ENCODE data around the gene ZNF570.

ZNF570 gene

DNA sequence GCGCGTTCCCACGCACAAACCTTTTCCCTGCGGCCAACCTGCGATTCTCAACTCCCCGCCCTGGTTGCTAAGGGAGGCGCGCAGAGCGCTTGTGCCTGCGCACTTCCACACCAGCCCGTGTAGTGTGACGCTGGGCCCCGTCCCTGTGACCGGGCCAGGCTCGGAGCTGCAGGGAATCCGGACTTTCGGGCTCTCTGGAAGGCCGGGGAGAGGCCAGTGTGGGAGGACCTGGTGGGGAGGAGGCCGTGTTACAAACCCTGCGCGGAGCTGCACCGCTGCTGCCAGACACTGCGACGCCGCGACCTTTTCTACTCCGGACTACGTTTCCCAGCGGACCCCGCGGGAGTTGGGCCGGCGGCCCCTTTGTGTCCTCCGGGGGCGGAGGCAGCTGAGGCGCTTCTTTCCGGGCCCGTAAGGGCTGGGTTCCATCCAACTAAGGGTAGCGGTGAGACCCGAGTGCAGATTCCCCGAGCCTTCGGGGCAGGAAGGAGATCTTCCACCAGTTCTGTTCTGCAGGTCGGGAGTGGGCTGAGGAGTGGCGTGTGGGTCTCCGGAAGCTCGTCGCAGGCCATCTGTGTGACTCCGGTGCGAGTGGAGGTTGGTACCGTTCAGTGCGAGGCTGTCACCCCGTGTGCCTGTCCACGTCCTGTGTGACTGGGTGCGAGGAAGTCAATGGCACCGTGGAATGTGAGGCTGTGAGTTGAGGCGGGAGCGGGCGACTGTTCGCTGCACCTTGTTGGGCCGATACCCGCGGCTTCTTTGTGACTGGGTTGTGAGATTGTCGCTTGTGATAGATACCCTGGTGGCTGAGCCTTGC lies at the start of gene ZNF570:
Gene ZNF570, plus strand, starts transcription at position 396 of the 817 bp plus-strand sequence. CDS start 999 bp downstream, outside the sequence.
- Histone ChIP-seq H3K4me3 (ENCODE audit: low read depth in 1 of 2, low read length in 2 of 2) (peak within 1 kb of the TSS; percentile 82 to 93), H3K9me3 (ENCODE audit: low read length) (no peaks in the 10 kb centered on the region), H3K36me3 (ENCODE audit: insufficient read depth, low read length) (peaks cover 16% of the 10 kb centered on the region), H3K9ac (ENCODE audit: low read length) (peak within 1 kb of the TSS; percentile 81), H3K27ac (ENCODE audit: low read depth, low read length) (peak within 1 kb of the TSS; percentile 93), H3K4me1 (ENCODE audit: insufficient read depth, low read length) (peaks cover 20% of the 10 kb centered on the region), H3K27me3 (ENCODE audit: control insufficient read depth in 1 of 2, insufficient read depth in 2 of 2, low read length in 2 of 2) (no peaks in the 10 kb centered on the region)

- no peaks in the 10 kb centered on the region for H3K4me1 ChIP-seq (ENCODE audit: insufficient read depth, low read length)
- no peaks in the 10 kb centered on the region for H3K27me3 ChIP-seq (ENCODE audit: control insufficient read depth in 1 of 2, insufficient read depth in 2 of 2, low read length in 2 of 2)
- peak overlapping the region in 1 of 2 donors; percentile 25 for H3K4me3 ChIP-seq (ENCODE audit: low read depth in 1 of 2, low read length in 2 of 2)
- H3K27ac ChIP-seq (ENCODE audit: low read depth, low read length), result no peak overlapping the region
- peaks cover 19% of the 10 kb centered on the region for H3K36me3 ChIP-seq (ENCODE audit: insufficient read depth, low read length)
- peaks cover 68% of the 10 kb centered on the region for H3K9me3 ChIP-seq (ENCODE audit: low read length)
- H3K9ac ChIP-seq (ENCODE audit: low read length), result no peak overlapping the region
Observed at GRCh38 chr19:37452500-37453245, 16.5 kb upstream of the ZNF570 start.

GRCh38 chr19:37466277-37466797 lies 2.8 kb upstream of the ZNF570 start:
- Histone ChIP-seq H3K4me1 (ENCODE audit: insufficient read depth, low read length) (peaks cover 20% of the 10 kb centered on the region), H3K27ac (ENCODE audit: low read depth, low read length) (peak overlapping the region; percentile 92), H3K36me3 (ENCODE audit: insufficient read depth, low read length) (peaks cover 30% of the 10 kb centered on the region), H3K27me3 (ENCODE audit: control insufficient read depth in 1 of 2, insufficient read depth in 2 of 2, low read length in 2 of 2) (no peaks in the 10 kb centered on the region), H3K9ac (ENCODE audit: low read length) (peak overlapping the region; percentile 68), H3K4me3 (ENCODE audit: low read depth in 1 of 2, low read length in 2 of 2) (peak overlapping the region; percentile 75 to 89), H3K9me3 (ENCODE audit: low read length) (no peaks in the 10 kb centered on the region)

DNA sequence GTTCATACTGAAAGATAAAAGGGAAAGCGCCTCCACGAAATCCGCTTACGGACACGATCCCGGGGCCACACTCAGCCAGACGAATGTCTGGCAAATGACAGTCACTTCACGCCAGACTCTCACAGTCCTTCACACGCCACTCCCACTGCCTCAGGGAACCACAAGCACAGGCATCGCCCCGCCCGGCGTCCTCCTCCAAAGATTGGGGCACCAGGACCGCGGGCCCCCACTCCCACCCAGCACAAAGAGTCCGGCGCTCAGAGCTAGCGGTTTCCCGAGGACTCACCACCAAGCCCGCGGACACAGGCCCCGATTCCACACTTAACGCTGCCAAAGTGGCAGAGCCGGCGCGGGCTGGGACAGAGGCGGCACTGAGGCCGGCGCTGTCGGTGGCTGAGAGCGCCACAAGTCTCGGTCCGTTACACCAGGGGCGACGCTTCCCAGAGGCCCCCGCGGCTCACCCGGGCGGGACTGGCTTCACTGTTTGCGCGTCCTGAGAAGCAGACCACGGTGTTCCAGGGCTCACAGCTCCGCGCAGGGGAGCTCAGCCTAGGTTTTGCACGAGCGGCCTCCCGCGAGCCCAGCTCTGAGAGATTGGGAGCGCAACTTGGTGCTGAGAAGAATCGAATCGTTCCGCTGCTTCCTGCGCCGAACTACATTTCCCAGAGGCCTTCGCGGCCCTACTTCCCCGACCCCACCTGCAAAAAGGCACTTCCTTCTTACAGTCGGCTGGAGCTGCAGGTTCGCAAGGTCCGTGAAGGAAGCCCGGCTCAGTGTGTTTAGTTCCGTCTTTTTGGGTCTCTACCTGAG lies 2.2 kb upstream of the ZNF570 start, which contains the start of gene ZNF569:
Gene ZNF569, minus strand, starts transcription at position 647 of the 810 bp plus-strand sequence. CDS start 22,523 bp downstream, outside the sequence.
- Histone ChIP-seq H3K9ac (ENCODE audit: low read length) (peak within 1 kb of the TSS; percentile 68), H3K36me3 (ENCODE audit: insufficient read depth, low read length) (peaks cover 26% of the 10 kb centered on the region), H3K4me3 (ENCODE audit: low read depth in 1 of 2, low read length in 2 of 2) (peak within 1 kb of the TSS; percentile 75 to 89), H3K9me3 (ENCODE audit: low read length) (no peaks in the 10 kb centered on the region), H3K27me3 (ENCODE audit: control insufficient read depth in 1 of 2, insufficient read depth in 2 of 2, low read length in 2 of 2) (no peaks in the 10 kb centered on the region), H3K4me1 (ENCODE audit: insufficient read depth, low read length) (peaks cover 20% of the 10 kb centered on the region), H3K27ac (ENCODE audit: low read depth, low read length) (peak within 1 kb of the TSS; percentile 92)

GRCh38 chr19:37467608-37468090 lies 1.5 kb upstream of the ZNF570 start:
- Histone ChIP-seq H3K4me3 (ENCODE audit: low read depth in 1 of 2, low read length in 2 of 2) (peak overlapping the region; percentile 75 to 89), H3K9ac (ENCODE audit: low read length) (peak overlapping the region; percentile 68), H3K4me1 (ENCODE audit: insufficient read depth, low read length) (peaks cover 20% of the 10 kb centered on the region), H3K36me3 (ENCODE audit: insufficient read depth, low read length) (peaks cover 25% of the 10 kb centered on the region), H3K9me3 (ENCODE audit: low read length) (no peaks in the 10 kb centered on the region), H3K27me3 (ENCODE audit: control insufficient read depth in 1 of 2, insufficient read depth in 2 of 2, low read length in 2 of 2) (no peaks in the 10 kb centered on the region), H3K27ac (ENCODE audit: low read depth, low read length) (peak overlapping the region; percentile 92)

DNA sequence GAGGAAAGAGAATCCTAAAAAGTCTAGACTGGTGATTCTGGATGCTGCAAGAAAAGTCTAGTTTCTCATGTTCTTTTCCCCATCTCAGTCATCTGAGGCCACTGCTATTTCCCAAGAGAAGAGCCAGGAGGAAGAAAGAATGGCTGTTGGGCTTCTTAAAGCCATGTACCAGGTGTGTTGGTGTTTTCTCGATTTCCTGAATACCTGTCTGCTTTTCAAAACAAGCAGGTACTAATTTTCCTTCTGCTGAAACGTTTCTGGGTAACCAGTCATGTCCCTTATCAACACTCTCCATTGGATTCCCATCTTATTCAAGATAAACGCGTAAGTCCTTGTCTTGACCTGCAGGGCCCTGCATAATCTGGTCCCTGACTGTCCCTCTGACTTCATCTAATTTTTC lies 1.1 kb downstream of the ZNF570 start:
- peak overlapping the region in 1 of 2 donors; percentile 93 for H3K4me3 ChIP-seq (ENCODE audit: low read depth in 1 of 2, low read length in 2 of 2)
- no peaks in the 10 kb centered on the region for H3K27me3 ChIP-seq (ENCODE audit: control insufficient read depth in 1 of 2, insufficient read depth in 2 of 2, low read length in 2 of 2)
- peak overlapping the region; percentile 81 for H3K9ac ChIP-seq (ENCODE audit: low read length)
- H3K4me1 ChIP-seq (ENCODE audit: insufficient read depth, low read length), result peaks cover 20% of the 10 kb centered on the region
- H3K9me3 ChIP-seq (ENCODE audit: low read length), result no peaks in the 10 kb centered on the region
- peaks cover 7% of the 10 kb centered on the region for H3K36me3 ChIP-seq (ENCODE audit: insufficient read depth, low read length)
- H3K27ac ChIP-seq (ENCODE audit: low read depth, low read length), result no peak overlapping the region

GRCh38 chr19:37472165-37472564 lies 3.0 kb downstream of the ZNF570 start:
- peaks cover 13% of the 10 kb centered on the region for H3K4me1 ChIP-seq (ENCODE audit: insufficient read depth, low read length)
- no peak overlapping the region for H3K9ac ChIP-seq (ENCODE audit: low read length)
- peaks cover 12% of the 10 kb centered on the region for H3K9me3 ChIP-seq (ENCODE audit: low read length)
- H3K4me3 ChIP-seq (ENCODE audit: low read depth in 1 of 2, low read length in 2 of 2), result no peak overlapping the region
- H3K36me3 ChIP-seq (ENCODE audit: insufficient read depth, low read length), result peaks cover 24% of the 10 kb centered on the region
- H3K27ac ChIP-seq (ENCODE audit: low read depth, low read length), result no peak overlapping the region
- H3K27me3 ChIP-seq (ENCODE audit: control insufficient read depth in 1 of 2, insufficient read depth in 2 of 2, low read length in 2 of 2), result no peaks in the 10 kb centered on the region

DNA sequence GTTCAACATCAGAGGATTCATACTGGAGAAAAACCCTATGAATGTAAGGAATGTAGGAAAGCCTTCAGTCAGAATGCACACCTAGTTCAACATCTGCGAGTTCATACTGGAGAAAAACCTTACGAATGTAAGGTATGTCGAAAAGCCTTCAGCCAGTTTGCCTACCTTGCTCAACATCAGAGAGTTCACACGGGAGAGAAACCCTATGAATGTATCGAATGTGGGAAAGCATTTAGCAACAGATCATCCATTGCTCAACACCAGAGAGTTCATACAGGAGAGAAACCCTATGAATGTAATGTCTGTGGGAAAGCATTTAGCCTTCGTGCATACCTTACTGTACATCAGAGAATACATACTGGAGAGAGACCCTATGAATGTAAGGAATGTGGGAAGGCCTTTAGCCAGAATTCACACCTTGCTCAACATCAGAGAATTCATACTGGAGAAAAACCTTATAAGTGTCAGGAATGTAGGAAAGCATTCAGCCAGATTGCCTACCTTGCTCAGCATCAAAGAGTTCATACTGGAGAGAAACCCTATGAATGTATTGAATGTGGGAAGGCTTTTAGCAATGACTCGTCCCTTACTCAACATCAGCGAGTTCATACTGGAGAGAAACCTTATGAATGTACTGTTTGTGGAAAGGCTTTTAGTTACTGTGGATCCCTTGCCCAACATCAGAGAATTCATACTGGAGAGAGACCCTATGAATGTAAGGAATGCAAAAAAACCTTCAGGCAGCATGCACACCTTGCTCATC lies 15.4 kb downstream of the ZNF570 start:
- Histone ChIP-seq H3K9me3 (ENCODE audit: low read length) (peaks cover 65% of the 10 kb centered on the region), H3K27ac (ENCODE audit: low read depth, low read length) (no peak overlapping the region), H3K4me3 (ENCODE audit: low read depth in 1 of 2, low read length in 2 of 2) (peak overlapping the region; percentile 13 to 32), H3K27me3 (ENCODE audit: control insufficient read depth in 1 of 2, insufficient read depth in 2 of 2, low read length in 2 of 2) (no peaks in the 10 kb centered on the region), H3K9ac (ENCODE audit: low read length) (no peak overlapping the region), H3K4me1 (ENCODE audit: insufficient read depth, low read length) (no peaks in the 10 kb centered on the region), H3K36me3 (ENCODE audit: insufficient read depth, low read length) (peaks cover 37% of the 10 kb centered on the region)

DNA sequence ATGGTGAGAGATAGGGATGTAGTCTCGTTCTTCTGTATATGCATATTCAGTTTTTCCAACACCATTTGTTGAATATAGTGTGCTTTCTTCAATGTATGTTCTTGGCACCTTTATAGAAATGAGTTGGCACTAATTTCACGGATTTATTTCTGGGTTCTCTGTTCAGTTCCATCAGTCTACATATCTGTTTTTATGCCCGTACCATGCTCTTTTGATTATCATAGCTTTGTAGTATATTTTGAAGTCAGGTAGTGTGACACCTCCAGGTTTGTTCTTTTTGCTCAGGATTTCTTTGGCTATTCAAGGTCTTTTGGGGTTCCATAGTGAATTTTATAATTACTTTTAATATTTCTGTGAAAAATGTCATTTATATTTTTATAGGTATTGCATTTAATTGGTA lies 23.1 kb downstream of the ZNF570 start:
- Histone ChIP-seq H3K27me3 (ENCODE audit: control insufficient read depth in 1 of 2, insufficient read depth in 2 of 2, low read length in 2 of 2) (no peaks in the 10 kb centered on the region), H3K4me1 (ENCODE audit: insufficient read depth, low read length) (no peaks in the 10 kb centered on the region), H3K27ac (ENCODE audit: low read depth, low read length) (no peak overlapping the region), H3K4me3 (ENCODE audit: low read depth in 1 of 2, low read length in 2 of 2) (no peak overlapping the region), H3K9ac (ENCODE audit: low read length) (no peak overlapping the region), H3K9me3 (ENCODE audit: low read length) (peaks cover 24% of the 10 kb centered on the region), H3K36me3 (ENCODE audit: insufficient read depth, low read length) (no peaks in the 10 kb centered on the region)

DNA sequence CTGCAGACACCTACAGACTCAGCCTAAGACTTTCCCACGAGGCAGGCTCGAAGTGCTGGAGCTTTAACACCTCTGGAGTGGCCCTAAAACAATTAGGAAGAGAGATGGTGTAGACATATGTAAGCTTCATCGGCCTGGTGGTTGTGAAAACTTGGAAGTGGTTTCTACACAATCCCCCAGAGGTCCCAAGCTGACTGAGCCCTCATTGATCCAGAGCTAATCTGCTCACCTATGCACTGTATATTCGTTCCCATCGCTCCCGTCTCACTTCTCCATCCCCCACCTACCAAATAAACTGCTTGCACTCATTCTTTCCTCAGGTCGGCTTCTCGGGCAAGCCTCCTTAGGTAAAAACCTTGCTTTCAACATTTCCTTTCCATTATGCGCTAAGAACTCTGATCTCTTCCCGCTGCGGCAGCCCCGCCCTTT lies 36.8 kb downstream of the ZNF570 start:
- Histone ChIP-seq H3K27ac (ENCODE audit: low read depth, low read length) (peak overlapping the region; percentile 95), H3K27me3 (ENCODE audit: control insufficient read depth in 1 of 2, insufficient read depth in 2 of 2, low read length in 2 of 2) (no peaks in the 10 kb centered on the region), H3K4me1 (ENCODE audit: insufficient read depth, low read length) (peaks cover 16% of the 10 kb centered on the region), H3K4me3 (ENCODE audit: low read depth in 1 of 2, low read length in 2 of 2) (peak overlapping the region; percentile 95), H3K36me3 (ENCODE audit: insufficient read depth, low read length) (no peaks in the 10 kb centered on the region), H3K9ac (ENCODE audit: low read length) (peak overlapping the region; percentile 85), H3K9me3 (ENCODE audit: low read length) (no peaks in the 10 kb centered on the region)

Measured in muscle layer of colon (tissue), 2 donors.